ENCODE results near the gene GSTO1. TPM values are rescaled to one million over a fixed set of nuclear protein-coding genes. Genes with fewer than 3 reads are reported as not detected.

Gene GSTO1
- total and polyA plus RNA-seq, 2 donors from 2014 or later = 83.7 to 263 TPM

GRCh38 chr10:104300736-104301292, 46.1 kb downstream of the GSTO1 start:
- Histone ChIP-seq H3K9me3 (ENCODE audit: control insufficient read depth in 2 of 3, insufficient read depth in 1 of 3, low read length in 3 of 3) (no peaks in the 10 kb centered on the region), H3K36me3 (ENCODE audit: control insufficient read depth in 2 of 3, insufficient read depth in 3 of 3, low read length in 3 of 3) (no peaks in the 10 kb centered on the region), H3K4me1 (ENCODE audit: control insufficient read depth in 2 of 3, insufficient read depth in 2 of 3, low read depth in 1 of 3, low read length in 3 of 3) (peaks cover 0 to 18% (median 8%) of the 10 kb centered on the region in 3 donors), H3K4me3 (ENCODE audit: low read length in 3 of 3) (no peak overlapping the region), H3K27me3 (ENCODE audit: control insufficient read depth, insufficient read depth, low read length) (no peaks in the 10 kb centered on the region), H3K9ac (ENCODE audit: low read length in 3 of 3) (peak overlapping the region in 1 of 3 donors; percentile 60), H3K27ac (ENCODE audit: low read depth in 2 of 2, low read length in 2 of 2) (peak overlapping the region; percentile 93 to 97)
- DNase-seq (peak in 4 of 5 donors; percentile 50 to 65 (median 62)), FAIRE-seq (no peak)
- TF ChIP-seq, protein P1, sequence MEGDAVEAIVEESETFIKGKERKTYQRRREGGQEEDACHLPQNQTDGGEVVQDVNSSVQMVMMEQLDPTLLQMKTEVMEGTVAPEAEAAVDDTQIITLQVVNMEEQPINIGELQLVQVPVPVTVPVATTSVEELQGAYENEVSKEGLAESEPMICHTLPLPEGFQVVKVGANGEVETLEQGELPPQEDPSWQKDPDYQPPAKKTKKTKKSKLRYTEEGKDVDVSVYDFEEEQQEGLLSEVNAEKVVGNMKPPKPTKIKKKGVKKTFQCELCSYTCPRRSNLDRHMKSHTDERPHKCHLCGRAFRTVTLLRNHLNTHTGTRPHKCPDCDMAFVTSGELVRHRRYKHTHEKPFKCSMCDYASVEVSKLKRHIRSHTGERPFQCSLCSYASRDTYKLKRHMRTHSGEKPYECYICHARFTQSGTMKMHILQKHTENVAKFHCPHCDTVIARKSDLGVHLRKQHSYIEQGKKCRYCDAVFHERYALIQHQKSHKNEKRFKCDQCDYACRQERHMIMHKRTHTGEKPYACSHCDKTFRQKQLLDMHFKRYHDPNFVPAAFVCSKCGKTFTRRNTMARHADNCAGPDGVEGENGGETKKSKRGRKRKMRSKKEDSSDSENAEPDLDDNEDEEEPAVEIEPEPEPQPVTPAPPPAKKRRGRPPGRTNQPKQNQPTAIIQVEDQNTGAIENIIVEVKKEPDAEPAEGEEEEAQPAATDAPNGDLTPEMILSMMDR (IDR thresholded peaks at IDR 0.05; ENCODE audit: borderline replicate concordance, extremely low read depth, insufficient read depth) = no peak
- intact Hi-C loops (cut with DNase I) = no loop called here

GRCh38 chr10:104301907-104302690, 47.4 kb downstream of the GSTO1 start:
- intact Hi-C loops (cut with DNase I) = no loop called here
- no peak for FAIRE-seq
- TF ChIP-seq, protein P1 (IDR thresholded peaks at IDR 0.05; ENCODE audit: borderline replicate concordance, extremely low read depth, insufficient read depth) = no peak

DNA sequence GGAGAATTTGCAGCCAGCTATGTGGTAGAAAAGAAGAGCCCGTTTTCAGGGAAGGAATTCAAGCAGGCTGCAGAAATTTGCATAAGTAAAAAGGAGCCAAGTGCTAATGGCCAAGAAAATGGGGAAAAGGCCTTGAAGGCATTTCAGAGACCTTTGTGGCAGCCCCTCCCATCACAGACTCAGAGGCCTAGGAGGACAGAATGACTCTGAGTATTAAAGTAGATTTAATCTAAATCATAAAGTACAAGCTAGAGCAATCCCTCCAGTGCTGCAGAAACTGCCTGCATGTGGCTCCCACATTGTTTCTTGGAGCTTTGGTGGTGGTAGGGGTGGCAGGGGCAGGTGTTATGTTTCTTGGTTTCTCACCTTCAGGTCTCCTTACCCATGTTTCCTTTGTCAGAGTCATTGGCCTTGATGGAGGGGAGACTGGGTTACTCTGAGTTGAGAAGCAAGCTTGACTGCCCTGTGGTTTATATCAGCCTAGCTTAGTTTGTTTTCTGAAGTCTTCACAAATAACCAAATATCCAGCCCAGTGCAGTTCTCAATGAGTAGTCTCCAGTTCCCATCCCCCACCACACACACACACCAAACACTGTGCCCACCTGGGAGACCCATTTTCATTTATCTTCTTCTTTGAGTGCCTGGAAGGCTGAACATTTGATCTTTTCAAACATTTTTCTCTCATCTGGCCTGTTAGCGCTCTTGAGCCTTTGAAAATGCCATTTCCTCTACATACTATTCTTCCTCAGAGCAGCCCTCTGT, 49.1 kb downstream of the GSTO1 start:
- Histone ChIP-seq H3K4me1 (ENCODE audit: control insufficient read depth in 2 of 3, insufficient read depth in 2 of 3, low read depth in 1 of 3, low read length in 3 of 3) (peaks cover 0 to 15% (median 4%) of the 10 kb centered on the region in 3 donors), H3K9ac (ENCODE audit: low read length in 3 of 3) (no peak overlapping the region), H3K27ac (ENCODE audit: low read depth in 2 of 2, low read length in 2 of 2) (no peak overlapping the region), H3K27me3 (ENCODE audit: control insufficient read depth, insufficient read depth, low read length) (no peaks in the 10 kb centered on the region), H3K9me3 (ENCODE audit: control insufficient read depth in 2 of 3, insufficient read depth in 1 of 3, low read length in 3 of 3) (no peaks in the 10 kb centered on the region), H3K4me3 (ENCODE audit: low read length in 3 of 3) (no peak overlapping the region), H3K36me3 (ENCODE audit: control insufficient read depth in 2 of 3, insufficient read depth in 3 of 3, low read length in 3 of 3) (no peaks in the 10 kb centered on the region)
- intact Hi-C loops (cut with DNase I) = no loop called here
- DNase-seq = no peak
- TF ChIP-seq, protein P1 (IDR thresholded peaks at IDR 0.05; ENCODE audit: borderline replicate concordance, extremely low read depth, insufficient read depth) = no peak
- FAIRE-seq = no peak

More at GRCh38 chr10:104301907-104302690, 47.4 kb downstream of the GSTO1 start:
- no peak for DNase-seq
- H3K9me3 ChIP-seq (ENCODE audit: control insufficient read depth in 2 of 3, insufficient read depth in 1 of 3, low read length in 3 of 3) = no peaks in the 10 kb centered on the region
- no peaks in the 10 kb centered on the region for H3K36me3 ChIP-seq (ENCODE audit: control insufficient read depth in 2 of 3, insufficient read depth in 3 of 3, low read length in 3 of 3)
- peaks cover 0 to 18% (median 8%) of the 10 kb centered on the region in 3 donors for H3K4me1 ChIP-seq (ENCODE audit: control insufficient read depth in 2 of 3, insufficient read depth in 2 of 3, low read depth in 1 of 3, low read length in 3 of 3)
- no peak overlapping the region for H3K4me3 ChIP-seq (ENCODE audit: low read length in 3 of 3)
- H3K9ac ChIP-seq (ENCODE audit: low read length in 3 of 3) = no peak overlapping the region
- H3K27me3 ChIP-seq (ENCODE audit: control insufficient read depth, insufficient read depth, low read length) = no peaks in the 10 kb centered on the region
- no peak overlapping the region for H3K27ac ChIP-seq (ENCODE audit: low read depth in 2 of 2, low read length in 2 of 2)
